HG03097 (cell line): ENCODE data around the gene SOCS3.
"Not testable (repeated sequence)": the region's sequence is repeated elsewhere in the genome, so short reads cannot be mapped to it uniquely, and the experiment has no call there.

Source experiments
- ATAC-seq: cut with Tn5 transposase; IDR thresholded peaks from one replicate; pipeline ENCODE4 v1.9.1; 2021; ENCODE audit not compliant: unreplicated experiment, low FRiP score

Gene SOCS3

DNA sequence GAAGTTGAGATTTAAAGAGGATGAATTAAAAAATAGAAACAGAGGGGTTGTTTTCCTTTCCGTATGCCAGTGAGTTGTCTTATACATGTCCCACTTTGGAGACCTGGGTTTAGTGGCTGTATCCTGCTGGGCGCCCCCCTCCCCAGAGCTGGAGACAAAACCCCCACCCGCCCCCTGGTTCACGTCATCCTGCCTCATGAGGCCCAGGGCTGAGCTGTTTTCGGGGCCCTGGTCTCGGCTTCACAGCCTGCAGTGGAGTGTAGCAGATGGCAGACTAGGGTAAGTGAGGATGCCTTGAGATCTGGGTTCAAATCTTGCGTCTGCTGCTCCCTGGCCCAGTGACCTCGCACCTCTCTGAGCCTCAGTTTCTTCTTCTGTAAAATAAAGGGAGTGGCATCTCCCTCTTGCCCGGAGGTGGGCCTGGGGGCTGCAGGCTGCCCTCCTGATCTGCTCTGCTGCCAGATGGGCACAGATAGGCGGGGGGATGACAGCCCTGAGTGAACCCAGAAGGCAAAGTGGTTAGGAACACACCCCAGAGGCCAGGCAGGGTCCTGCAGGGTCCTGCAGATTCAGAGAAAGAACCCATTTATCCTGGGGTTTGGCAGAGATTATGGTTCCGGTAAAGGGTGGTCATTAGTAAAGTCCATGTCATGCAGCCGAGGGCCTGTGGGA, 45.1 kb downstream of the SOCS3 start:
- ATAC-seq: no peak

GRCh38 chr17:78313735-78314648, 45.9 kb downstream of the SOCS3 start:
- ATAC-seq: no peak

DNA sequence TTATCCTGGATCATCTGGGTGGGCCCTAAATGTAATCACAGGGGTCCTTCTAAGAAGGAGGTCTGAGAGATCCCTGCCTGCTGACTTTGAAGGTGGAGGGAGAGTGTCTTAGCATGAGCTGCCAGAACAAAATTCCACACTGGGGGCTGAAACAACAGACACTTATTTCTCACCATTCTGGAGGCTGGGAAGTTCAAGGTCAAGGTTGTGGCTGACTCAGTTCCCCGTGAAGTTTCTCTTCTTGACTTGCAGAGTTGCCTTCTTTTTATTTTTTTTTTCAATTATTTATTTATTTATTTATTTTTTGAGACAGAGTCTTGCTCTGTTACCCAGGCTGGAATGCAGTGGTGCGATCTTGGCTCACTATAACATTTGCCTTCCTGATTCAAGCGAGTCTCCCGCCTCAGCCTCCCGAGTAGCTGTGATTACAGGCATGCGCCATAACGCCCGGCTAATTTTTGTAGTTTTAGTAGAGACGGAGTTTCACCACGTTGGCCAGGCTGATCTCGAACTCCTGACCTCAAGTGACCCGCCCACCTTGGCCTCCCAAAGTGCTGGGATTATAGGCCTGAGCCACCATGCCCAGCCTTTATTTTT, 50.1 kb downstream of the SOCS3 start:
- ATAC-seq: not testable (repeated sequence)

- no peak for ATAC-seq
These were observed 51.8 kb downstream of the SOCS3 start for GRCh38 chr17:78307887-78308638.

DNA sequence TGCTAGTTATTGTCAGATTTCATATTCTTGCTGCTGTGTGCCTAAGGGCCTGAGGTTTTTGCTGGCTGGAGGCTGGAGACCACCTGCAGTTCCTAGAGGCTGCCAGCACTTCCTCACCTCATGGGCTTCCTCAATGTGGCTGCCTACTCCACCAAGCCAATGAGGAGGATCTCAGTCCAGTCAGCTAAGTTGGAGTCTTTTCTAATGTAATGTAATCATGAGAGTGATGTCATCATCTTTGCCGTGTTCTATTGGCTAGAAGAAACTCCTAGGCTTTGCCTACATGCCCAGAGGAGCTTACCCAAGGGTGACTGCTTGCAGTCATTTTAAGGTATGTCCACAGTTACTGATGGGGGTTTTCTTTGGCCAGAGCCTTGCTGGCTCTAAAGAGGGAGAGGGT, 53.0 kb downstream of the SOCS3 start:
- no peak for ATAC-seq
